H9 (cell line): Measurements from ENCODE around the gene SF3A2. TPM values are rescaled to one million over a fixed set of nuclear protein-coding genes. Genes with fewer than 3 reads are reported as not detected.

Experiments
- DNase-seq: peaks from one replicate; pipeline ENCODE4 v3.0.0-alpha.2; 2017
- H2AFZ ChIP-seq: one replicate; pipeline ENCODE4 v1.6.1; 2013; ENCODE audit warnings: mild to moderate bottlenecking, low read length, control low read depth, moderate library complexity
- H2AK5ac ChIP-seq: 2 replicates; pipeline ENCODE4 v1.6.1; 2013; ENCODE audit warnings: low read length, control low read depth, mixed read lengths; ENCODE audit not compliant: insufficient read length
- H2BK120ac ChIP-seq: one replicate; pipeline ENCODE4 v1.6.1; 2013; ENCODE audit warnings: low read depth, mild to moderate bottlenecking, low read length, control low read depth, inconsistent platforms; ENCODE audit not compliant: poor library complexity, severe bottlenecking
- H2BK12ac ChIP-seq: 2 replicates; pipeline ENCODE4 v1.6.1; 2013; ENCODE audit warnings: low read length, control low read depth, mixed read lengths, low read depth; ENCODE audit not compliant: insufficient read length
- H2BK15ac ChIP-seq: 2 replicates; pipeline ENCODE4 v1.6.1; 2013; ENCODE audit warnings: low read depth, low read length, control low read depth
- H2BK20ac ChIP-seq: one replicate; pipeline ENCODE4 v1.6.1; 2013; ENCODE audit warnings: low read depth, mild to moderate bottlenecking, low read length, control low read depth, inconsistent platforms; ENCODE audit not compliant: poor library complexity, severe bottlenecking
- H2BK5ac ChIP-seq: 2 replicates; pipeline ENCODE4 v1.6.1; 2013; ENCODE audit warnings: low read length, control low read depth, mixed read lengths; ENCODE audit not compliant: insufficient read length
- H3K14ac ChIP-seq: 2 replicates; pipeline ENCODE4 v1.6.1; 2013; ENCODE audit warnings: low read length, control low read depth; ENCODE audit not compliant: insufficient read depth
- H3K18ac ChIP-seq: 2 replicates; pipeline ENCODE4 v1.6.1; 2013; ENCODE audit warnings: low read depth, mild to moderate bottlenecking, mixed read lengths, low read length, control low read depth; ENCODE audit not compliant: insufficient read length
- H3K23ac ChIP-seq: 2 replicates; pipeline ENCODE4 v1.6.1; 2013; ENCODE audit warnings: low read length, control low read depth, mixed read lengths, low read depth; ENCODE audit not compliant: insufficient read length
- H3K23me2 ChIP-seq: 2 replicates; pipeline ENCODE4 v1.6.1; 2013; ENCODE audit warnings: low read depth, mild to moderate bottlenecking, mixed read lengths, low read length, control low read depth; ENCODE audit not compliant: insufficient read length, poor library complexity, severe bottlenecking
- H3K27ac ChIP-seq: 2 replicates; pipeline ENCODE4 v1.5.1; 2013; ENCODE audit warnings: low read length, control low read depth, mixed read lengths, low read depth; ENCODE audit not compliant: insufficient read length
- H3K27me3 ChIP-seq: 2 replicates; pipeline ENCODE4 v1.6.1; 2013; ENCODE audit warnings: low read length, control low read depth, inconsistent platforms; ENCODE audit not compliant: insufficient read depth
- H3K4ac ChIP-seq: 2 replicates; pipeline ENCODE4 v1.6.1; 2013; ENCODE audit warnings: low read depth, mild to moderate bottlenecking, control low read depth, inconsistent platforms, low read length, moderate library complexity
- H3K4me1 ChIP-seq: 2 replicates; pipeline ENCODE4 v1.6.1; 2013; ENCODE audit warnings: low read length, control low read depth, inconsistent platforms; ENCODE audit not compliant: insufficient read depth
- H3K4me2 ChIP-seq: 2 replicates; pipeline ENCODE4 v1.6.1; 2013; ENCODE audit warnings: low read length, control low read depth, mixed read lengths; ENCODE audit not compliant: insufficient read length, insufficient read depth
- H3K56ac ChIP-seq: 2 replicates; pipeline ENCODE4 v1.6.1; 2013; ENCODE audit warnings: low read depth, mild to moderate bottlenecking, mixed read lengths, low read length, control low read depth; ENCODE audit not compliant: insufficient read length
- H3K79me1 ChIP-seq: 2 replicates; pipeline ENCODE4 v1.6.1; 2013; ENCODE audit warnings: low read depth, mild to moderate bottlenecking, moderate library complexity, low read length, control low read depth, inconsistent platforms; ENCODE audit not compliant: insufficient read depth, poor library complexity, severe bottlenecking
- H3K79me2 ChIP-seq: 2 replicates; pipeline ENCODE4 v1.6.1; 2013; ENCODE audit warnings: low read length, control low read depth, inconsistent platforms; ENCODE audit not compliant: insufficient read depth
- H3K9ac ChIP-seq: 2 replicates; pipeline ENCODE4 v1.6.1; 2013; ENCODE audit warnings: low read length, control low read depth, mixed read lengths; ENCODE audit not compliant: insufficient read length; ENCODE audit errors: extremely low read depth
- H3K9me3 ChIP-seq: one replicate; pipeline ENCODE4 v1.6.1; 2013; ENCODE audit warnings: low read depth, low read length, inconsistent platforms; ENCODE audit not compliant: control insufficient read depth
- H3T11ph ChIP-seq: one replicate; pipeline ENCODE4 v1.6.1; 2013; ENCODE audit warnings: mild to moderate bottlenecking, low read length, control low read depth, inconsistent platforms
- H4K20me1 ChIP-seq: one replicate; pipeline ENCODE4 v1.6.1; 2013; ENCODE audit not compliant: control insufficient read depth, insufficient read length, insufficient read depth
- H4K5ac ChIP-seq: 2 replicates; pipeline ENCODE4 v1.6.1; 2013; ENCODE audit warnings: low read depth, mild to moderate bottlenecking, mixed read lengths, low read length, control low read depth; ENCODE audit not compliant: insufficient read length
- H4K8ac ChIP-seq: replicated peaks from 2 replicates; pipeline ENCODE4 v1.6.1; 2013; ENCODE audit warnings: low read length, control low read depth, mixed read lengths, low read depth; ENCODE audit not compliant: insufficient read length
- H4K91ac ChIP-seq: 2 replicates; pipeline ENCODE4 v1.6.1; 2013; ENCODE audit warnings: low read depth, mild to moderate bottlenecking, moderate library complexity, mixed read lengths, low read length, control low read depth; ENCODE audit not compliant: insufficient read length
- H3K27ac Mint-ChIP-seq, 3 experiments: 2 replicates in 2 of 3; 3 replicates in 1 of 3; pipeline ENCODE4 v1.8.0; 2020 to 2021; ENCODE audit warnings: mixed read lengths in 3 of 3, mild to moderate bottlenecking in 1 of 3, moderate library complexity in 1 of 3
- H3K27me3 Mint-ChIP-seq: 2 replicates; pipeline ENCODE4 v1.8.0; 2021; ENCODE audit warnings: low read depth, mild to moderate bottlenecking, moderate library complexity, mixed read lengths
- H3K36me3 Mint-ChIP-seq, 3 experiments: 2 replicates in 2 of 3; 3 replicates in 1 of 3; pipeline ENCODE4 v1.8.0; 2020 to 2021; ENCODE audit warnings: low read depth in 3 of 3, mixed read lengths in 3 of 3; ENCODE audit not compliant: insufficient read depth in 1 of 3
- H3K4me1 Mint-ChIP-seq, 2 experiments: 2 replicates each; pipeline ENCODE4 v1.8.0; 2020; ENCODE audit warnings: mixed read lengths in 2 of 2
- H3K4me3 Mint-ChIP-seq, 2 experiments: 2 replicates in 1 of 2; 3 replicates in 1 of 2; pipeline ENCODE4 v1.8.0; 2020 to 2021; ENCODE audit warnings: mild to moderate bottlenecking in 2 of 2, mixed read lengths in 2 of 2, moderate library complexity in 1 of 2
- H3K9me3 Mint-ChIP-seq, 2 experiments: 2 replicates in 1 of 2; 3 replicates in 1 of 2; pipeline ENCODE4 v1.8.0; 2020; ENCODE audit warnings: mild to moderate bottlenecking in 2 of 2, mixed read lengths in 2 of 2, moderate library complexity in 1 of 2
- CTCF ChIP-seq: fragments of 200-600 bp; sonication (generic); conservative IDR thresholded peaks from 3 replicates; pipeline ENCODE4 v1.8.0; 2021; ENCODE audit warnings: antibody characterized with exemption, mild to moderate bottlenecking
- WGBS: extraction: QIAGEN DNeasy Blood & Tissue Kit; methylation state at CpG from one replicate; pipeline ENCODE4 v1.1.7; 2013; ENCODE audit warnings: missing lambda C conversion rate, low lambda C conversion rate, mixed read lengths; ENCODE audit not compliant: insufficient read length; ENCODE audit errors: extremely low coverage; 5-methylcytosine and 5-hydroxymethylcytosine counted together
- total RNA-seq: library from RNA; stranded (reverse); gene quantifications from 2 replicates; pipeline ENCODE4 v1.2.1, GENCODE V29; 2021

The SF3A2 gene
- total RNA-seq, 1 experiment from 2014 or later = 166 TPM

- Histone ChIP-seq H4K20me1 (no peaks in the 10 kb centered on the region), H3K27me3 (no peaks in the 10 kb centered on the region), H3K18ac (no peak overlapping the region), H3K9me3 (no peaks in the 10 kb centered on the region), H3T11ph (no peak overlapping the region), H2BK120ac (no peak overlapping the region), H3K4me1 (no peaks in the 10 kb centered on the region), H2BK5ac (no peak overlapping the region), H3K56ac (no peak overlapping the region), H2AK5ac (no peak overlapping the region), H4K5ac (no peak overlapping the region), H3K79me1 (no peaks in the 10 kb centered on the region), H2AFZ (no peak overlapping the region), H2BK15ac (no peak overlapping the region), H3K23ac (no peak overlapping the region), H3K9ac (no peak overlapping the region), H3K23me2 (no peaks in the 10 kb centered on the region), H3K4ac (no peak overlapping the region), H3K4me2 (no peak overlapping the region), H3K27ac (no peak overlapping the region), H3K14ac (no peak overlapping the region), H2BK12ac (no peak overlapping the region), H2BK20ac (no peak overlapping the region), H4K8ac (no peak overlapping the region), H3K79me2 (no peaks in the 10 kb centered on the region), H4K91ac (no peak overlapping the region)
- no peaks in the 10 kb centered on the region for H3K9me3 Mint-ChIP-seq
- no peak for TF ChIP-seq CTCF
- H3K4me1 Mint-ChIP-seq = no peaks in the 10 kb centered on the region
- no peak overlapping the region for H3K4me3 Mint-ChIP-seq
- peak; percentile 73 for DNase-seq
- WGBS = no CpG with 5 or more reads among the region's 31 CpGs
- peaks cover 32 to 79% (median 77%) of the 10 kb centered on the region in 3 experiments; a peak in 6 of 7 replicates for H3K36me3 Mint-ChIP-seq
- no peaks in the 10 kb centered on the region; the same call in 1 of the 2 replicates for H3K27me3 Mint-ChIP-seq
- H3K27ac Mint-ChIP-seq = peak overlapping the region in 2 of 3 experiments; percentile 53 to 88; a peak in 2 of 7 replicates
Observed at GRCh38 chr19:2215281-2215751, 21.3 kb upstream of the SF3A2 start.
